H4 (cell line): ENCODE data around the gene INPPL1. TPM values are rescaled to one million over a fixed set of nuclear protein-coding genes. Genes with fewer than 3 reads are reported as not detected.
A peak's percentile ranks its signal among the peaks of the same experiment; 100 is the strongest.
"Not testable (repeated sequence)": the region's sequence is repeated elsewhere in the genome, so short reads cannot be mapped to it uniquely, and the experiment has no call there.

Experiments used
- DNase-seq: peaks from one replicate; pipeline ENCODE4 v3.0.0-alpha.2; 2015; ENCODE audit warnings: low spot score
- total RNA-seq: library from RNA; depleted of rRNA; stranded (reverse); fragments of >200 nt; shearing (Covaris generic); gene quantifications from 2 replicates; pipeline ENCODE4 v1.2.3, GENCODE V29; 2014

The INPPL1 gene
- total RNA-seq, 1 experiment from 2014 or later: 40.7 TPM

DNA sequence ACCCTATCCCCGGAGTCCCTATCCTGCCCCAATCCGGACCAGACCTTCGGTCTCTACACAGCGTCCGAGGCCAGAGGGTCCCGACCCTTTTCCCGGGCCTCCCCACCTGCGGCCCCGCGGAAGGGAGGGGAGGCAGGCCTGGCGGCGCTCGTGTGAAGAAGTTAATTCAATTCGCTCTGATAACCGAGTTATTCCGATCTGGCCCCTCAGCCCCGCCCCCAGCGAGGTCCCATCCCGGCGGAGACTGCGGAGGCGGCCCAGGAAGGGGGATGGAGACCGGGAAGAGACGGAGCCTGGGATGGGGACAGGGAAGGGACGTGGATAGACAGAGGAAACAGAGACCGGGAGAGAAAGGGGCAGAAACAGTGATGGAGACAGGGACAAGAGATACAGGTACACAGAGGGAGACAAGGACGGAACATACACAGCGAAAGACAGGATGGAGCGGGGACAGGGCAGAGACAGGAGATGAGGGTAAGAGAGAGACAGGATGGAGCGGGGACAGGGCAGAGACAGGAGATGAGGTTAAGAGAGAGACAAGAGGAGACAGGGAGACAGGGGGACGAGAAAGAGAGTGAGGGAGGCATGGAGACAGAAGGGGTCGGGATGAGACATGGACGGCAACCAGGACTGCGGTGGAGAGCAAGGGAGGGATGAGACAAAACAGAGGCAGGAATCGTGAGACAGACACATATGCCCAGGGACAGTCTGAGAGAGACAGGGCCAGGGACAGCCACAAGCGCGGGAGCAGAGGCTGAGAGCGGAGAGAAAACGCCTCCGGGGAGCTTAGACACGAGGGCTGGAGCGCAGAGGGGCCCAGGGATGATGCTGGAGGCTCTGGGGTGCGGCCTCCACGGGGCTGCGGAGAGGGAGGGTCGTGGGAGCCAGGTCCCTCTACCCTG lies 20.0 kb downstream of the INPPL1 start:
- no peak for DNase-seq

DNA sequence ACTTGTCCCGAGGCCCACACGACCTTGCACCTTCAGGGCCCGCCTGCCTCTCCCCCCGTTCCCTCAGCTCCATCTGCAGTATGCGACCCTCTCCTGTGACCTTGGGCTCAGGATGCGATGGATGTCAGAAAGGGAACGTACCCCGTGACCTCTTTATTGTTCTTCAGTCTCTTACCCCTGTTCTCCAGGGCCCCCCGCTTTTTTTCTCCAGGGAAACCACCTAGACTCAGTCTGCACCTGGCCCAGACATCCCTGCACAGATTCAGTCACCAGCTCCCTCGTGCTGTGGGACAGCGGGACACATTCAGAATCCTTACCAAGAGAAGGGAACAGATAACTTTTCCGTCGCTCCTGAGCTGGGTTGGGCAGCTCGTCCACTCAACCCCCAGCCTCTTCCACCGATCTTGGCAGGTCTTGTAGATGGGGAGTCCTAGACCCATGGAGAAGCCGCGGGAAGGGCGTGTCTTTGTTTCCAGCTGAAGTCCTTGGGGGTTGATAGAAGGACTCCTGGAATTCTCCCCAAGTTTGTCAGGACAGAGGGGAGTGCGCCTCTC lies 20.8 kb downstream of the INPPL1 start:
- no peak for DNase-seq

DNA sequence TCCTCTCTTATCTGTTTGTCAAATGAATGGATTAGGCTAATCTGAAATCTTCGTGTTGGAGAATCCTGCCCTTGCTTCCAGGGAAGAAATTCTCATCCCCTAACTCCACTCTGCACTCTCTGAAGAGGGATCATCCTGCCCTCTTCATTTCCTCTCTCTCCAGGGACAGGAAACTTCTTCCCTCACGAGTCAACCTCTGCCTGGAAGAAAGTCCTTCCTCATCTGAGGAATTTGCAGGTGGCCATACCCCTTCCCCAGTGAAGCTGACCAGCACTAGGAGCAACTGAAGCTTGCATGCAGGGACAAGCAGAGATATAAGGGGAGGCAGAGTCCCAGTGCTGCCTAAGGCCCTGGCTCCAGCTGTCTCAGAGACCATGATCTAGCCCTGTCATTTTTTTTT lies 23.0 kb downstream of the INPPL1 start:
- no peak for DNase-seq

DNA sequence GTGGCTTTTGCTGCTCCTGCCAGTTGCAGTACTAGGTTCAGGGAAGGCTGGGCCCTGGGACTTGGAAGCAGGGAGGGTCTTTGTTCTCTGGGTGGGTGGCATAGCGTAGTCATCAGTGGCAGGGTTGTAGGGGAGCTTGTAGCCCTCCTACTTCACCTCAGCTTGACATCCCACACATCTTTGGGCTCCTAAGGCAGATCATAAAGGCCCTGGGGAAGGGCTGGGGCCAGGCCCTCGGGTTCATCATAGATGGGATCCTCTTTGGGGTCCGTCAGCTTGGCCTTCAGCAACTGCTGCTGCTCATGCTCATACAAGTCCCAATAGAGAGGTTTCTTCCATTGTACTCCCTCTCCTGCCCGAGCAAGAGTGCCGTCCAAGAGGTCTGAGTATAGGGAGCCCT lies 25.4 kb downstream of the INPPL1 start:
- DNase-seq: no peak

DNA sequence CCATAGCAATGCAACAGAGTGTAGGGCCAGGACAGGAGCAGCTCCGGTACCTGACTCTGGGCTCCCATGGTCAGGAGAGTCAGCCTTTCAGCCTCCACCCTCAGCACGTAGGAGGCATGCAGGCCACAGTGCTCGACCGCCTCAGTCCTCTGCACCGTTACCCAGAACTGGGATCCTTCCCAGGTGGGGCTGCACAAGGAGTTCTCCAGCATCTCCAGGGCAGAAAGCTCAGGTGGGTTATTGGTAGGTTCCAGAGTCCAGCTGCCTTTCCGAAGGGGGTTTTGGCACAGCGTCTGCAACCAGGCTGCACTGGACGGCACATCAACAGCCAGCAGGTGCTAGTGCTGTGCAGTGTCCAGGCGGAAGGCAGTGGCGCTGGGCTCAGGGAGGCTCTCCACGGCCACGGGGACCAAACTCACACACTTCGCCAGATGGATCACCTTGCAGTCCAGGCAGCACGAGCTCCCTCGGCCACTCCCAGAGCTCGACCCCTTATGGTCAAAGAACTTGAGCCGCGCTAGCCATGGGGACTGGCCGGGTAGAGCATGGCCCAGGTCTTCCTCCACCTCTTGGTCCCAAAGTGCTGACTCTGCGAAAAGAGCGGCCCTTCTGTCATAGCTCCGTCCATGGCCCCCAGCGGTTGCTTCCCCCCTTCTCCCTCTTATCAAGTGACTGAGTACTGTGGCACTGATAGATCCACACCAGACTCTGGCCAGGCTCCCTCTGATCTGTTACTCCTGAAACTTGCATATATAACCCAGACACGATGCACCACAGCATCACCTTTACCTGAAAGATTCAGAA lies 26.3 kb downstream of the INPPL1 start:
- DNase-seq: no peak

DNA sequence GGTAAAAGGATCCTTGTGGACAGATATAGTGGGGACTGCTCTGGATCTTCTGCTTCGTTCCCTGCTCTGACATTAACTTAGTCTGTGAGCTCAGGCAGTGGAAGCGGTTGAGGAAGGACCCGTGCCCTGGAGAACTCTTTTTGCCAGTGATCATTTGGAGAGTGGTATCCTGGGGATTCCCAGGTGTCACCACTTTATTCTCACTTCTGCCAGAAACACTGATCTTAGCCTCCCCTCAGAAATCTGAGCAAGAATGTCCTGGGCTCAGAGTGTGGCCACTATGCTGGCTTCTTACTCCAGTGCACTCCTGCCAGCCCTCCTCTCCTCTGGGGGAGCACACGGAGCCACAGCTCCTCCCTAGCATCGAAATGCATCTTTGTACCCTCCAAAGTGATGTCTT lies 27.0 kb downstream of the INPPL1 start:
- DNase-seq: no peak

DNA sequence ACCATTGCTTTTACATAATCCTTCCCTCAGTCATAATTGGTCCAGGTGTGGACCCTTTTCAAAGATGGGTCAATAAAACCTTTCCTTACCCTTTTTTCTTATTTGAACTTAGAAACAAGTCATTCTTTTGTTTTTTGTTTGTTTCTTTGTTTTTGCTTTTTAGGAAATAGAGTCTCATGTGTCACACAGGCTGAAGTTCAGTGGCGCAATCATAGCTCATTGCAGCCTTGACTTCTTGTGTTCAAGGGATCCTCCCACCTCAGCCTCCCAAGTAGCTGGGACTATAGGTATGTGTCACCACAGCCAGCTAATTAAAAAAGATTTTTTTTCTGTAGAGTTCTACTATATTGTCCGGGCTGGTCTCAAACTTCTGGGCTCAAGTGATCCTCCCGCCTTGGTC lies 28.8 kb downstream of the INPPL1 start:
- DNase-seq: no peak

DNA sequence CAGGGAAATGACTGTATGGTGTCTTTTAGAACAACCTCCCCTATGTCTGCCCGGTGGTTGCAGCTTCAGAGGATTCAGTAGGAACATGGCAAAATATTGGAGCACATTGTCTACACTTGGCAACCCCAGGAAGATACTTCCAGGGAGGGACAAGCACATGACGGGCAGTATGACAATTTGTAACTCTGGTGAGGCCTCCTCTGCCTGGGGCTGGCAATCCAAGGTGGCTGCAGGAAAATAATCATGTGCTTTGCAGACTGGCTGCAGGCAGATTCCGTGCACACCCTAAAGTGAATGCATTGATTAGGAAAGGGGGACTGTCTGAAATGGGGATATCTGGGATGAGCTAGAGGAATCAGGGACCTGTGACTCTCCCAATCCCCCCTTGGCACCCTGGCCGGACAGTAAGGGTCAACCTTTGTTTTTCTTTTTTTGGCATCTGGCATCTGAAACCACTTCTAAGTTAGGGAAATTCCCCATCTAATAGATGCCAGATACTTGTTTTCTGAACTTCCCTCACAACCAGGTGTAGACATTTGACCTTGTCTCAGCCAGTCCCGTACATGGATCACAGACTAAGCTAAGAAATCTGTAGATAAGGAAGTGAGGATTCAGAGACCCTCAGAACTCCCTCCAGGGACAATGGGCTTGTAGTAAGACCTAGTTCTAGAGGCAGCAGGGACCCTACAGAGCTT lies 29.9 kb downstream of the INPPL1 start:
- no peak for DNase-seq

DNA sequence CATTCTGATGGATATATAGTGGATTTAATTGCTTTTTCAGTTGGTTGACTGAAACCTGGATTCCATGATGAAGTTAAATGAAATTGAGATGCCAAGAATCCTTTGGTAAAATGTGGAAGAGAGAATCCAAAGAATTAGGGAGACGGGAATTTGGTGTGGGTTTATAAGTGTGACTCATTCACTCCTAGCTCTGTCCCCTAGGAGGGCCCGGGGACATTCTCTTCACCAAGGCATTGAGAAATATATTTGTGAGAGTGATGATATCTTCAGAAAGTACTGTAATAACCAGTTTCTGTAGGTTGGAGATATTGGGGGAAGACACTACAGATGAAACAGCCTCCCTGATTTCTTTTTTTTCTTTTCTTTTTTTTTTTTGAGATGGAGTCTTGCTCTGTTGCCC lies 33.0 kb downstream of the INPPL1 start:
- no peak for DNase-seq

DNA sequence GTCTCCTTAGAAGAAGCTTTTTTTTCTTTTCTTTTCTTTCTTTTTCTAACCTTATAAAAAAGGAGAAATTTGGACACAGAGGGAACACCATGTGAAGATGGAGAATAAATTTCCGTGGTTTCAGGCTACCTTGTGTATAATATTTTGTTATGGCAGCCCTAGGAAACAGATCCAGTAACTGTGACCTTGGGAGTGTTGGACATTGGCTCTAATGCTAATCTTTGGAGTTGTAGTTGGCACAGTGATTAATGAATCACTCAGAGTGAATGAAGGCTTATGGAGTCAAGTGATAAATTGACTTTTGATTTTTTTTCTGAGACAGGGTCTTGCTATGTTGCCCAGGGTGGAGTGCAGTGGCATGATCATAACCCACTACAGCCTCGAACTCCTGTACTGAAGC lies 34.9 kb downstream of the INPPL1 start:
- no peak for DNase-seq

DNA sequence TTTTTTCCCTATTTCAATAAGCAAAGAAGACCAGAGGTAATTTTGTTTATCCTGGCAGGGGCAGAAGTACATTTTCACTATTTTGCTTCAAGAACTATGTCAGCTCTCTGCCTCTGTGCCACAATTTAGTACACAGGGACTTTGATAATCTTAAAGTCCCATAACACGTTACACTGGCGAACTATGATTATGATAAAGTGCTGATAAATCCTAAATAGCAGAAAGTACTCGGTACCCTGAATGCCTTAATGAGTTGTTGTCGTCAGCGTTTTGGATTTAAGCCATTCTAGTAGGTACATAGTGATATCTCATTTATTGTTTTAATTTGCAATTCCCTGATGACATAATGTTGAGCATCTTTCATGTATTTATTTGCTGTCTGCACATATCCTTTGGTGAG lies 36.0 kb downstream of the INPPL1 start:
- no peak for DNase-seq

DNA sequence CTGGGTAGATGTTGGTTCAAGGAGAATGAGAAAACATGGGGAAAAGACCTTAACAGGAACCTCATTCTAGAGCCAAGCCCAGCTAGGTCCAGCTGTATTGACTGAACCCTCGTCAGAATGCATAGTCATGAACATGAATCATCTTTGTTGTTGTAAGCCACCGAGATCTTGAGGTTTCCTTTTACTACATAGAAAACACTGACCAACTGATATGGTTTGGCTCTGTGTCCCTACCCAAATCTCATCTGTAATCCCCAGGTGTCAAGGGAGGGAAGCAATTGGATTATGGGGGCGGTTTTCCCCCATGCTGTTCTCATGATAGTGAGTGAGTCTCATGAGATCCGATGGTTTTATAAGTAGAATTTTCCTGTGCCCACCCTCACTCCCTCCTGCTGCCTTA lies 38.8 kb downstream of the INPPL1 start:
- DNase-seq: peak; percentile 24

DNA sequence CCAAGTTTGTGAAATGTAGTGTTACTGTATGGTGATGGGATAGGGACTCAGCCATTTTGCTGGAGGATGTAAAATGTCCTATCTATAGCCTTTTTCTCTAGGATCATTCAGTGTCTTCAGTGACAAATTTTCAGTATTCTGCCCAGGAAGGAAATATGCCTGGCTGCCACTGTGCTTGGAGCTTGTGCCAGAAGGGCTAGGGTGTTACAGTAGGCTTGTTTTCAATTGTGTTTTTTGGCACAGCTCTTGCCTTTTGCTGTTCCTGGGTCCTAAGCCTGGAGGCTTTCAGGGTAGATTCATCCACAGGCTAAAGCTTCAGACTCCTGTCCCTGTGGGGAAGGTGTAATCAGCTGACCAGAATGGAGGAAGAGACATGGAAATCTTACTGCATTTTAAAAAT lies 41.4 kb downstream of the INPPL1 start:
- no peak for DNase-seq

DNA sequence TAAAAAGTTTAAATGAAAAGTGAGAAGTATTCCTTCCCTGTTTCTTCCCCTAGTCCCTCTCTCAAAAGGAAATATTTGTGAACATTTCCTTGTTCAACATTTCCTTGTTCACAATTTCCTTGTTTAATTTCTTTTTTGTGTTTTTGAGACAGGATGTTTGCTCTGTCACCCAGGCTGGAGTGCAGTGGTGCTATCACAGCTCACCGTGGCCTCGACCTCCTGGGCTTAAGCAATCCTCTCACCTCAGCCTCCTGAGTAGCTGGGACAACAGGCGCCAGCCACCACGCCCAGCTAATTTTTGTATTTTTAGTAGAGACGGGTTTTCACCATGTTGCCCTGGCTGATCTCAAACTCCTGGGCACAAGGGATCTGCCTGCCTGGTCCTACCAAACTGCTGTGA lies 42.4 kb downstream of the INPPL1 start:
- DNase-seq: not testable (repeated sequence)

DNA sequence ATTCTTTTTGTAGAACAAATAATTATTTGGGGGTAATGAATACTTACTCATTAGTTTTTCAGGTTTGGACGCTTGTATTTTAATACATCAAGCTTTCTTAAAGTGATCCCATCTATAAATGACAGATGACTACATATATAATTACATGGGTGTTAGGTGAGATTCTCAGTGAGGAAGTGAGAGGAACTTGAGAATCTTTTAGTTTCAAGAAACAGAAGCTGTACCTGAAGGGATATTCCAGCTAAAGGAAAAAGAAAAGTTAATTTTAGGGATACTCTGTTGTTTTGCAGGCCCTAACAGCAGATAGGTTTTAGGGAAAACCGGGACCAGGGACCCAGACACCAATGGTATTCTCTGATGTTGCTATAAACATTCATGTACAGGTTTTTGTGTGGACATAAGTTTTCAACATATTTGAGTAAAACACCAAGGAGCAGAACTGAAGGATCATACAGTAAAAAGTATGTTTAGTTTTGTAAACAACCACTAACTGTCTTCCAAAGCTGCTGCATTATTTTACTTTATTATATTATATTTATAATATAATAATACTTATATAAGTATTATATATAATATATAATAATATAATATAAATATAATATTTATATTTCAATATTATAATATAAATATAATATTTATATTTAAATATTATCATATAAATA lies 43.5 kb downstream of the INPPL1 start:
- DNase-seq: no peak

DNA sequence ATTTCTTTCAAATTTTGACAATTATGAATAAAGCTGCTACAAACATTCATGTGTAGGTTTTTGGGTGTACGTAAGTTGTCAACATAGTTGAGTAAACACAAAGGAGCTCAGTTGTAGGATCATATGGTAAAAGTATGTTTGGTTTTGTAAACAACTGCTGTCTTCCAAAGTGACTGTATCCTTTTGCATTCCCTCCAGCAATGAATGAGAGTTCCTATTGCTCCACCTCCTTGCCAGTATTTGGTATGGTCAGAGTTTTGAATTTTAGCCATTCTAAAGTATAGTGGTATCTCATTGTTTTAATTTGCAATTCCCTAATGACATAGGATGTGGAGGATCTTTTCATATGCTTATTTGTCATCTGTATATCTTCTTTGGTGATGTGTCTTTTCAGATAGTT lies 47.4 kb downstream of the INPPL1 start:
- no peak for DNase-seq

DNA sequence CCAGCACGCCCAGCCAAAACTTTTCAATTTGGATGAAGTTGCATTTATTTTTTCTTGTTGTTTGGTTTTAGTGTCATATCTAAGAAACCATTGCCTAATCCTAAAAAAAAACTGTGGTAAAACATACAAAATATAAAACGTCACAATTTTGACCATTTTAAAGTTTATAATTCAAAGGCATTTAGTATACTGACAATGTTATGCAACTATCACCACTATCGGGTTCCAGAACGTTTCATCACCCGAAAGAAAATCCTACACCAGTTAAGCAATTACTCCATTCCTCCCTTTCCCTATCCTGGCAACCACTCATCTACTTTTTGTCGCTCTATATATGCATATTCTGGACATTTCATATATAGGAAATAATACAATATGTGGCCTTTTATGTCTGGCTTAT lies 49.9 kb downstream of the INPPL1 start:
- no peak for DNase-seq

DNA sequence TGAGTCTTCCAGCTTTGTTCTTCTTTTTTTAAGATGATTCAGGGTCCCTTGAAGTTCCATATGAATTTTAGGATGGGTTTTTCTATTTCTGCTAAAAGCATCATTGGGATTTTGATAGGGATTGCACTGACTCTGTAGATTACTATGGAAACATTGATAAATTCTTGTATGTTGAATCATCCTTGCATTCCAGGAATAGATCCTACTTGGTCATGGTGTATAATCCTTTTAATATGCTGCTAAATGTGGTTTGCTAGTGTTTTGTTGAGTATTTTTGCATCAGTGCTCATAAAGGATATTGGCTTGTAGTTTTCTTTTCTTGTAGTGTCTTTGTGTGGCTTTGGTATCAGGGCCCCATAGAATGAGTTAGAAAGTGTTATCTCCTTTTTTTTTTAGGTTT lies 54.3 kb downstream of the INPPL1 start:
- no peak for DNase-seq

DNA sequence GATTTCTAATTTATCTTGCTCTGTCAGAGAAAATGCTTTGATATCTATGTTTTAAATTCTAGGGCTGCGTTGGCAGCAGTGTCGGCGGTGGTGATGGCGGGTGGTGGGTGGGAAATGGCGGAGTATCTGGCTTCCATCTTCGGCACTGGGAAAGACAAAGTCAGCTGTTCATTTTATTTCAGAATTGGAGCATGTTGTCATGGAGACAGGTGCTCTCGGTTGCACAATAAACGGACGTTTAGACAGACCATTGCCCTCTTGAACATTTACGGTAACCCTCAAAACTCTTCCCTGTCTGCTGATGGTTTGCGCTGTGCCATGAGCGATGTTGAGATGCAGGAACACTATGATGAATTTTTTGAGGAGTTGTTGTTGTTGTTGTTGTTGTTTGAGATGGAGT lies 55.5 kb downstream of the INPPL1 start:
- DNase-seq: no peak

DNA sequence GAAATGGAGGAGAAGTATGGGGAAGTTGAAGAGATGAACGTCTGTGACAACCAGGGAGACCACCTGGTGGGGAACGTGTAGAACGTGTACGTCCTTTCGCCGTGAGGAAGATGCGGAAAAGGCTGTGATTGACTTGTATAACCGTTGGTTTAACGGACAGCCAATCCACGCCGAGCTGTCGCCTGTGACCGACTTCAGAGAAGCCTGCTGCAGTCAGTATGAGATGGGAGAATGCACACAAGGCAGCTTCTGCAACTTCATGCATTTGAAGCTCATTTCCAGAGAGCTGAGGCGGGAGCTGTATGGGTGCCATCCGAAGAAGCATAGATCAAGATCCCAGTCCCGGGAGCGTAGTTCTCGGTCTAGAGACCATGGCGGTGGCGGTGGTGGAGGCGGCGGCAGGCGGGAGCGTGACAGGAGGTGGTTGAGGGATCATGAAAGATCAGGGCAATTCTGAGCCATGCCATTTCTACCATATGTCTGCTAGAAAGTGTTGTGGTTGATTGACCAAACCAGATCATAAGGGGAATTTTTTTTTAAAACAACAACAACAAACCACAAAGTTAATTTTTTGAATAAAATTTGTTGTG lies 56.3 kb downstream of the INPPL1 start:
- no peak for DNase-seq

DNA sequence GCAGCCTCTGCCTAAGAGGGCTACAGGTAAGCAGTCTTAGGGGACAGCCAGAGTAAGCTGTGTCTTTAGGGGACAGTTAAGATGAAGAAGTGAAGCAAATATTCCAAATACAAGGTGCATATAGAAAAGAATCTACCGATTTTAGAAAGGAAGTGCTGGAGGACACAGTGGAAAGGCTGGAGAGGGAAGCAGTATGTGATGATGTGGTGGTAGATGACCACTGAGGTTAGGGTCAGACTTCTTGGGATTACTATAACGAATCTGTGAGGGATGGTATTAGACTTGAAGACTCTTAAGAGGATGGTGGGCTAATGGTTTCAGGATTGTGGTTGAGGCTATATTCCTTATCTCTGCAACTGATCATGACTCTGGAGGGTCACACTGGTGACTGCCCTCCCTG lies 59.4 kb downstream of the INPPL1 start:
- DNase-seq: no peak
